GM21381 (cell line): ENCODE results near the gene GALNT2.
A peak's percentile ranks its signal among the peaks of the same experiment; 100 is the strongest.

ENCODE experiments used
- ATAC-seq: cut with Tn5 transposase; IDR thresholded peaks from one replicate; pipeline ENCODE4 v1.9.1; 2021; ENCODE audit warnings: mild to moderate bottlenecking, moderate library complexity; ENCODE audit not compliant: unreplicated experiment

Gene GALNT2

DNA sequence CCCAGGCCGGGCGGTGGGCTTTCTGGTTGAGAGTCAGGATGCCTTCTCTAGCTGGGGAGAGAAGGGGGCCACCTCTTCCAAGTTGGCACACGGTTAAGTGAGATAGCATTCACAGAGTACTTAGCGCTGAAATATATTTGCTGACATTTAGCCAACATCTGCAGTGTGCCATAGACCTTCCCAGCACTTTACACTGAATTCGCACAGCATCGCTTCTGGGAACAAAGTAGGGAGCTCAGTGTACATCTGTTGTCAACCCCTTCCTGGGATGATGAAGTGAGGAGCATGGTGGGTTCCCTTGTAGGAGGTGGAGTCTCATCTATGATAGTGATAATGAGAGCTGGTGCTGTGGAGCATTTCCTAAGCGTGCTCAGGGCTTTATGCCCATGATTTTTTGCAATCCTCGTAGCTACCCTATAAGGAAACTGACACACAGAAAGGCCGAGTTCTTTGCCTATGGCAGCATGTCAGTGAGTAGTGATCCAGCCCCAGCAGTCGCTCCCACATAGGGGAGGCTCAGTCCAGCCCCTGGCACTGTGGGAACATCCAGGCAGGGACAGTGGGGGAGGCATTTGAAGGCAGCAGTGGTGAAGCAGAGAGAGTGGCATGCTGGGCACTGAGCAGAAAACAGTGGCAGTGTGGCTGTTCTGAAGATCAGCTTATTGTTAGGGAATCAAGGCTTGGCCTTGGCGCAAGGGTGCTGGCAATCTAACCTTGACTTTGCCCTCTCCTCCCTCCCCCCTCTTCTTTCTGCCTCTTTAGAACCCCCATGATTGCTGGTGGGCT lies 182.8 kb downstream of the GALNT2 start:
- no peak for ATAC-seq

- ATAC-seq = no peak
Observed at GRCh38 chr1:230250666-230251065, 183.6 kb downstream of the GALNT2 start.

DNA sequence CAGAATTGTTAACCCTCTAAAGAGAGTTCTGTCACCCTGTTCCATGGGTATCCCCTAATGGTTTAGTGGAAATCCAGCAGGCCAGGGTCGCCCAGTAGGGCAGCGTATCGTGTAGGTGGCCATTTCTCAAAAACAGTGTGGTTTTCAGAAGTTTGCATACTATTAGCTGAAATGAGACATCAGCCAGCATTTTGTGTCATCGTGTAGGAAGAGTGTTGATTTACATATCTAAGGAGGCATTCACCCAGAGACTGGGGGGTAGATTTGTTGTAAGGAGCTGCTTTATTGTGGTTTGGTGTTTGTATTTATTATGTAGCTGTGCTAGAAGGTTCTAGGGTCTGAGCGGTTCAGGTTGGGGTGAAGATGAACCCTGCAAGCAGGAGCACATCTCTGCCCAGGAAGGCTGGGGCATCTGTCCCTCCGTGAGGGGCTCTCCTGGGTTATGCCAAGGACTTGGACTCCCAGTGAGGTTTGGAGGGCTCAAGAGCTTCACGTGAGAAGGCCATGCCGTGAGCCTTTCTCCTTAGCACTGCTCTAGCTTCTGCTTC lies 184.7 kb downstream of the GALNT2 start:
- peak; percentile 68 for ATAC-seq

DNA sequence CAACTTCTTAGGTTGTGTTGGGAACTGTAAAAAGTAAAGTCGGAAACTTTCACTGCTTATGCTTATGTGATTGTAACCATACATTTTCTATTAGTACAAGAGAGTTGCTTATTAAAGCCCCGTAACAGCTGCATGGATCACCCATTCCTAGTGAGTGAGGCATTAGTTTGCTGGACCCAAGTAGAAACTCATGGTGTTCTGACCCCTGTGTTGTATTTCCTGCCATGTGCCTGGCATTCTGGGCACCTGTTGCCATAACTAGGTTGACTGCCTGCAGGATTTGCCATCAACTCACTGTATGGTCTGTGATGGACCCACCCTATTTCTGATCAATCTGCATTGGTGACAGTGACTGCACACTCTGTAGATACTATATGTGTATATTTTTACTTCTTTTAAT lies 186.1 kb downstream of the GALNT2 start:
- no peak for ATAC-seq

GRCh38 chr1:230254265-230254664 lies 187.2 kb downstream of the GALNT2 start:
- no peak for ATAC-seq

DNA sequence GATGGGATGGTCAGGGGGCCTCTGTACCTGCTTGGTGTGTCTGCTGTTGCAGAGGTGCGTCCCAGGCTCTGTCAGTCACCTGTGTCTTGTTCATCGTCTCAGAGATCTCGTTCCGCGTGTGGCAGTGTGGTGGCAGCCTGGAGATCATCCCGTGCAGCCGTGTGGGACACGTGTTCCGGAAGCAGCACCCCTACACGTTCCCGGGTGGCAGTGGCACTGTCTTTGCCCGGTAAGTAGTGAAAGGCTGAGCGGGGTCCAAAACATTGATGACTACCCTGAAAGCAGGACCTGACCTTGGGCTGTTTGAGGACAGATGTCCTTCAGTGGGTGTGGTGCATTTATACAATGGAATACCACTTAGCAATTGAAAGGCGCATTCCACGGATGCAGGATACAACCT lies 188.1 kb downstream of the GALNT2 start:
- no peak for ATAC-seq

DNA sequence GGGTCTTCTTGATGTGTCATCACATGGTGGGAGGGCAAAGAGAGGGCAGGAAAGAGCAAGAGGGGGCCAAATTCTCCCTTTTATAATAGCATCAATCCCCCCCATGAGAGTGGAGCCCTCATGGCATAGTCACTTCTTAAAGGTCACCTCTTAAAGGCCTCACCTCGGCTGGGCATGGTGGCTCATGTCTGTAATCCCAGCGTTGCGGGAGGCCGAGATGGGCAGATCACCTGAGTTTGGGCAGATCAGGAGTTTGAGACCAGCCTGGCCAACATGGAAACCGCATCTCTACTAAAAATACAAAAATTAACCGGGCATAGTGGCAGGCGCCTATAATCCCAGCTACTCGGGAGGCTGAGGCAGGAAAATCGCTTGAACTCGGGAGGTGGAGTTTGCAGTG lies 189.0 kb downstream of the GALNT2 start:
- no peak for ATAC-seq

DNA sequence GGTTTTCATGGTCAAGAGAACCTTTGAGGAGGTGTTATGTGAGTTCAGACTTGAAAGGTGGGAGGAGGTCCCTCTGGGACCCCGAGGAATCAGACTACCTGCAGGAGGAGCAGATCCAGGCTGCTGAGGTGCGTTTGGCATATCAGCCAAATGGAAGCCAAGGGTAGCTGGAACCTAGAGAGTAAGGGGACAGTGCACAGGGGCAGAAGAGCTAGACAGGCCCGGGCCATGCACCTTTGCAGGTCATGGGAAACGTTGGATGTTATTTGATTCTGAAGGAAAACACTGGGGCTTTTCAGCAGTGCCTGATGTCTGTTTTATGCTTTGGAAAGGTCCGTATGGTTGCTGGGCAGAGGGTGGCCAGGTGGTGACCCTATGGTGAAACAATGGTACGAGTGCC lies 189.9 kb downstream of the GALNT2 start:
- ATAC-seq = no peak

- ATAC-seq = no peak
Observed at GRCh38 chr1:230259621-230260020, 192.6 kb downstream of the GALNT2 start.

DNA sequence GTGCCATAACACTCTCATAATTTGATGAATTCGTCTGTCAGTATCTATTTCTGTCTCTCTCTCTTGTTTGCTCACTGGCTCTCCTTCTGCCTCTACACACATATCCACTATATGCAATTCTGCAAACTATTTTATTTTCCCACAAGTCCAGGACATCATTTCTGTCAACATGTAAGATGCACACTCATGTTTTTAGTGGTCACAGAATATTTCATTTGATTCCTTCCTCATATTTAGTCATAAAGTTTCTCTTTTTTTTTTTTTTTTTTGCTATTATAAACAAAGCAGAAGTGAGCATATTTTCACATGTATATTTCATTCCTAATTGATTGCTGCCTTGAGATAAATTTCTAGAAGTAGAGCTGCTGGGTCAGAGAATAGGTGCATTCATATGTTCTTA lies 193.8 kb downstream of the GALNT2 start:
- ATAC-seq = no peak

GRCh38 chr1:230261928-230262650 lies 195.1 kb downstream of the GALNT2 start:
- no peak for ATAC-seq

- ATAC-seq = no peak
Observed at GRCh38 chr1:230262867-230263567, 196.0 kb downstream of the GALNT2 start.

GRCh38 chr1:230263568-230264195 lies 196.6 kb downstream of the GALNT2 start:
- ATAC-seq = no peak

GRCh38 chr1:230264342-230264741 lies 197.3 kb downstream of the GALNT2 start:
- no peak for ATAC-seq

DNA sequence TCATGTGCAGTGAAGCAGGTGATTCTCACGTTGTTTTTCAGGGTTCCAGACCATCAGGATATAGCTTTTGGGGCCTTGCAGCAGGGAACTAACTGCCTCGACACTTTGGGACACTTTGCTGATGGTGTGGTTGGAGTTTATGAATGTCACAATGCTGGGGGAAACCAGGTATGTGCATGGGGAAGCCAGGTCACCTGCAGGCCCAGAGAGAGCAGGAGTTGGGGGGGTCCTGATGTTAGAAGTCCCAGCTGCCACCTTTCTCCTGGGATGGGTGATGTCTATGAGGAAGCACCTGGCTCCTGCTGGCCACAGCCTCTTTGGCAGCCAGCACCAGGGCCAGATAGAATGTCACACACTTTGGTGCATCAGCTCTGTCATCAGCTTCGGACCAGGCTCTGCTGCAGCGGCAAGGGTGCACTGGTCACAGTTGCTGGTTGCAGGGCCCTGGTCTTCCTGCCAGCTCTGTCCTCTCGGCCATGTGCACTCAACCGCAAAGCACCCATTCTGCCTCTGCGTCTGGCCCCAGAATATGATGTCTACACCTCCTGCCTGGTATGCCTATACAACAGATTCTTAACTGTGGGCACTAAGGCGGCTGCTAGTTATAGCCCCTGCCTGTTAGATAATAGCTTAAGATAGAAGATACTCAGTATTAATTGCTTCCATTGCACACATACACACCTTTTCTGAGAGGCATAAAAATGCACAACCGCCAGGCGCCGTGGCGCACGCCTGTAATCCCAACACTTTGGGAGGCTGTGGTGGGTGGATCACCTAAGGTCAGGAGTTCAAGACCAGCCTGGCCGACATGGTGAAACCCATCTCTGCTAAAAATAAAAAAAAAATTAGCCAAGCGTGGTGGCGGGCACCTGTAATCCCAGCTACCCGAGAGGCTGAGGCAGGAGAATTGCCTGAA lies 198.4 kb downstream of the GALNT2 start:
- no peak for ATAC-seq

DNA sequence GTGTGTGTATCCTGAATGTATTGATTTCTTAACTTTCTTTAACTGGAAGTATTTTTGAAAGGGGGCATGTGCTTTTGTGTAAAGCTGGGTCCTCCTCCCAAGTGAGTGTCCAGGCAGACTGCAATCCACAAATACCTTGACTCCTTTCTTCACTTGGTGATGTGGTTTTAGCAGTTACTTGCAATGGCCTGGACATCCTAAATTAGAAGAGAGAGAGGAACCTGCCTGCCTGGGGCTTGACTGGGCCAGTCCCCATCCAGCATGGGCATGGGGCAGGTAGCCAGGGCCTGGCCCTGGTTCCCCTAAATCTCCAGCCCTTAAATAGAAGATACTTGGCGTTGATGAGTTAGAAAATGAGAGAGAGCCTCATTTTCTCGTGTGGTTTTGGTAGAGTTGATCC lies 199.4 kb downstream of the GALNT2 start:
- ATAC-seq = no peak

- no peak for ATAC-seq
Observed at GRCh38 chr1:230267338-230268065, 200.5 kb downstream of the GALNT2 start.

GRCh38 chr1:230268371-230269170 lies 201.5 kb downstream of the GALNT2 start:
- no peak for ATAC-seq

- ATAC-seq = no peak
Observed at GRCh38 chr1:230270185-230270558, 203.1 kb downstream of the GALNT2 start.
